ENCODE results near the gene MYL12A.
A peak's percentile ranks its signal among the peaks of the same experiment; 100 is the strongest.

Gene MYL12A

DNA sequence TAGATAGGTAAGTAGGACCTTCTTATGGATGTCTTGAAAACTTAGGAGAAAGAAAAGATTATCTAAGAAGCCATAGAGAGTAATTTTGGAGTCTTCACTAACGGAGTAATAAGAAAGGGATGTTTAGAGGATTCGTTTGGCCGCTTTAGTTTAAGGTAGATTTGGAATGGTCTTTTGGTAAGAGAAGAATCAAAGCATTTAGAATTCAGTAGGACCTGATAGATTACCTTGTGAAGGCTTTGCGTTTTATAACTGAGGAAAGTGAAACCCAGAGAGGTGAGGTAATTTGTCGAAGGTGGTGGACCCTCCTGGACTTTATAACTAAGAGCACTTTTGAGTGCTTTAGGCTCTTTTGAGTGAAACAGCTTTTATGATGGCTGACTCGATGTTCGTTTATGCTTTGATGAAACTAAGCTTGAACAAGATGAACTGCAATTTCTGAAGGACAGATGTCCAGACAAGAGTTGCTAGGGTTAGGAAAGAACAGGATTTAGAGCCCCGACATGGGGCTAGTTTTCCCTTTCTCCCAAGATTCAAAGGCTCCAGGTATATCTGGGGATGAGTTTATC is 15.6 kb downstream of the MYL12A start:
- H3K9ac ChIP-seq (ENCODE audit: low read depth, low read length), result peak overlapping the region; percentile 93
- peaks cover 54% of the 10 kb centered on the region for H4K20me1 ChIP-seq (ENCODE audit: insufficient read depth, low read length)
- H3K36me3 ChIP-seq (ENCODE audit: insufficient read depth, low read length), result peaks cover 11% of the 10 kb centered on the region

GRCh38 chr18:3264362-3264761 is 16.8 kb downstream of the MYL12A start:
- DNase-seq (no peak), ATAC-seq (ENCODE audit: insufficient read depth, low read depth) (no peak)
- peak overlapping the region in 1 of 2 experiments; percentile 69; a peak in 1 of 4 replicates for H3K4me3 ChIP-seq (ENCODE audit: low read depth in 1 of 2, low read length in 2 of 2)

More for the DNA sequence above, 15.6 kb downstream of the MYL12A start:
- TF ChIP-seq, protein P1, sequence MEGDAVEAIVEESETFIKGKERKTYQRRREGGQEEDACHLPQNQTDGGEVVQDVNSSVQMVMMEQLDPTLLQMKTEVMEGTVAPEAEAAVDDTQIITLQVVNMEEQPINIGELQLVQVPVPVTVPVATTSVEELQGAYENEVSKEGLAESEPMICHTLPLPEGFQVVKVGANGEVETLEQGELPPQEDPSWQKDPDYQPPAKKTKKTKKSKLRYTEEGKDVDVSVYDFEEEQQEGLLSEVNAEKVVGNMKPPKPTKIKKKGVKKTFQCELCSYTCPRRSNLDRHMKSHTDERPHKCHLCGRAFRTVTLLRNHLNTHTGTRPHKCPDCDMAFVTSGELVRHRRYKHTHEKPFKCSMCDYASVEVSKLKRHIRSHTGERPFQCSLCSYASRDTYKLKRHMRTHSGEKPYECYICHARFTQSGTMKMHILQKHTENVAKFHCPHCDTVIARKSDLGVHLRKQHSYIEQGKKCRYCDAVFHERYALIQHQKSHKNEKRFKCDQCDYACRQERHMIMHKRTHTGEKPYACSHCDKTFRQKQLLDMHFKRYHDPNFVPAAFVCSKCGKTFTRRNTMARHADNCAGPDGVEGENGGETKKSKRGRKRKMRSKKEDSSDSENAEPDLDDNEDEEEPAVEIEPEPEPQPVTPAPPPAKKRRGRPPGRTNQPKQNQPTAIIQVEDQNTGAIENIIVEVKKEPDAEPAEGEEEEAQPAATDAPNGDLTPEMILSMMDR (IDR thresholded peaks at IDR 0.05; ENCODE audit: borderline replicate concordance, extremely low read depth, low read length, poor library complexity, severe bottlenecking), result no peak
- no peak for TF ChIP-seq EZH2 (IDR thresholded peaks at IDR 0.05; ENCODE audit: borderline replicate concordance, low read depth, low read length, severe bottlenecking)
- no peak for ATAC-seq (ENCODE audit: insufficient read depth, low read depth)
- H3K4me1 ChIP-seq (ENCODE audit: insufficient read depth, low read length), result peaks cover 55% of the 10 kb centered on the region
- 0 out of 2 replicates have a peak overlapping the region, but pooled peaks have one; percentile 87 for H2AFZ ChIP-seq (ENCODE audit: low read depth, low read length)
- no peaks in the 10 kb centered on the region for H3K9me3 ChIP-seq (ENCODE audit: insufficient read depth, low read length, severe bottlenecking)
- H3K4me2 ChIP-seq (ENCODE audit: insufficient read depth, low read length), result peak overlapping the region; percentile 76
- H3K4me3 ChIP-seq (ENCODE audit: low read depth in 1 of 2, low read length in 2 of 2), result peak overlapping the region; percentile 69 to 95
- no peaks in the 10 kb centered on the region for H3K27me3 ChIP-seq (ENCODE audit: insufficient read depth, low read length, poor library complexity)
- H3K27ac ChIP-seq (ENCODE audit: low read length), result peak overlapping the region; percentile 92
- peaks cover 83% of the 10 kb centered on the region for H3K79me2 ChIP-seq (ENCODE audit: insufficient read depth, low read length)
- no peak for DNase-seq

GRCh38 chr18:3265564-3266033 is 18.0 kb downstream of the MYL12A start:
- no peaks in the 10 kb centered on the region for H3K9me3 ChIP-seq (ENCODE audit: insufficient read depth, low read length, severe bottlenecking)
- DNase-seq (no peak), ATAC-seq (ENCODE audit: insufficient read depth, low read depth) (no peak)
- no peak overlapping the region for H3K27ac ChIP-seq (ENCODE audit: low read length)
- no peak overlapping the region for H3K4me3 ChIP-seq (ENCODE audit: low read depth in 1 of 2, low read length in 2 of 2)
- TF ChIP-seq, protein P1 (IDR thresholded peaks at IDR 0.05; ENCODE audit: borderline replicate concordance, extremely low read depth, low read length, poor library complexity, severe bottlenecking), result no peak
- TF ChIP-seq EZH2 (IDR thresholded peaks at IDR 0.05; ENCODE audit: borderline replicate concordance, low read depth, low read length, severe bottlenecking), result no peak
- peaks cover 72% of the 10 kb centered on the region for H4K20me1 ChIP-seq (ENCODE audit: insufficient read depth, low read length)
- no peak overlapping the region; the same call in 1 of the 2 replicates for H3K9ac ChIP-seq (ENCODE audit: low read depth, low read length)
- peaks cover 6% of the 10 kb centered on the region; the same call in 1 of the 2 replicates for H3K36me3 ChIP-seq (ENCODE audit: insufficient read depth, low read length)
- H3K4me1 ChIP-seq (ENCODE audit: insufficient read depth, low read length), result peaks cover 40% of the 10 kb centered on the region
- H3K4me2 ChIP-seq (ENCODE audit: insufficient read depth, low read length), result peak overlapping the region; percentile 14
- no peak overlapping the region for H2AFZ ChIP-seq (ENCODE audit: low read depth, low read length)
- peaks cover 100% of the 10 kb centered on the region for H3K79me2 ChIP-seq (ENCODE audit: insufficient read depth, low read length)
- H3K27me3 ChIP-seq (ENCODE audit: insufficient read depth, low read length, poor library complexity), result no peaks in the 10 kb centered on the region

More at GRCh38 chr18:3264362-3264761, 16.8 kb downstream of the MYL12A start:
- Histone ChIP-seq H3K4me1 (ENCODE audit: insufficient read depth, low read length) (peaks cover 52% of the 10 kb centered on the region), H3K36me3 (ENCODE audit: insufficient read depth, low read length) (peaks cover 6% of the 10 kb centered on the region; the same call in 1 of the 2 replicates), H4K20me1 (ENCODE audit: insufficient read depth, low read length) (peaks cover 65% of the 10 kb centered on the region), H3K27ac (ENCODE audit: low read length) (no peak overlapping the region), H3K79me2 (ENCODE audit: insufficient read depth, low read length) (peaks cover 95% of the 10 kb centered on the region), H3K9me3 (ENCODE audit: insufficient read depth, low read length, severe bottlenecking) (no peaks in the 10 kb centered on the region), H3K27me3 (ENCODE audit: insufficient read depth, low read length, poor library complexity) (no peaks in the 10 kb centered on the region), H3K9ac (ENCODE audit: low read depth, low read length) (no peak overlapping the region), H2AFZ (ENCODE audit: low read depth, low read length) (no peak overlapping the region), H3K4me2 (ENCODE audit: insufficient read depth, low read length) (peak overlapping the region; percentile 76)
- TF ChIP-seq, protein P1 (IDR thresholded peaks at IDR 0.05; ENCODE audit: borderline replicate concordance, extremely low read depth, low read length, poor library complexity, severe bottlenecking), result no peak
- no peak for TF ChIP-seq EZH2 (IDR thresholded peaks at IDR 0.05; ENCODE audit: borderline replicate concordance, low read depth, low read length, severe bottlenecking)
